ENCODE measurements around the gene SNRK.

SNRK gene

DNA sequence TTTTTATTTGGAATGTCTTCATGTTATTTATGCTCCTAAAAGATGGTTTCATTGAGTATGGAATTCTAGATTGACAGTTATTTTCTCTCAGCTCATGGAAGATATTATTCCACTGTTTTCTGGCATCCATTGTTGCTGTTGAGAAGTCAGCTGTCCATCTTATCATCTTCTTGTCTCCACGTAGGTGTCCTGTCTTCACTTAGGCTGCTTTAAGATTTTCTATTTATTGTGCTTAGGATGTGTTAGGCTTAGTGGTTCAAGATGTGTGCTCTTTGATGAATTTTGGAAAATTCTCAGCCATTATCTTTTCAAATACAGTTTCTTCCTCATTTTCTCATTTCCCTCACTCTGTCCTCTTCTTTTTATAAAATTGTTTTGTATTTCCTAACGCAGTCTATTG, 52.0 kb downstream of the SNRK start:
- Histone ChIP-seq H3K36me3 (ENCODE audit: control insufficient read depth, insufficient read depth, low read length) (peaks cover 84% of the 10 kb centered on the region), H3K27ac (ENCODE audit: insufficient read depth, low read length, poor library complexity, severe bottlenecking) (no peak overlapping the region)
- no peak for DNase-seq

DNA sequence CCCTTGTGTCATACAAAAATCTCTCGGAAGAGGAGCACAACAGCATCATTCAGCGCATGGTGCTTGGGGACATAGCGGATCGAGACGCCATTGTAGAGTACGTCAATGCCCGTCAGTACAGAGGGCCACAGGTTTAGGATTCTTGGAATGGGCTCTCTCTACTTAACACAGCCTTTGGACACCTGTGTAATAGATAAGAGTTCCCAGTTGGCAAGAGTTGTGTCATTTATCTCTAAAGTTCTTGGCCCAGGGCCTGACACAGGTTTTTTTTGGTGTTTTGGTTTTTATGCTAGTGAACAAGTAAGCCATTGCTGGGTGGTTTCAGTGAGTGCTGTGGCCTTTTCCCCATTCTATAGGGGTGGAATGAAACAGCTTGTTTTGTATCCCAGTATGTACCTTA, 54.1 kb downstream of the SNRK start:
- DNase-seq, result no peak
- Histone ChIP-seq H3K27me3 (replicated peaks; ENCODE audit: control insufficient read depth, insufficient read depth, low read length, poor library complexity, severe bottlenecking) (no peaks in the 10 kb centered on the region), H3K36me3 (ENCODE audit: control insufficient read depth, insufficient read depth, low read length) (peaks cover 89% of the 10 kb centered on the region), H3K4me3 (ENCODE audit: insufficient read depth, low read depth, low read length, poor library complexity, severe bottlenecking) (no peak overlapping the region), H3K9me3 (ENCODE audit: control insufficient read depth, low read length) (peaks cover 22% of the 10 kb centered on the region), H3K4me1 (ENCODE audit: control insufficient read depth, insufficient read depth, low read length, poor library complexity, severe bottlenecking) (peaks cover 29% of the 10 kb centered on the region), H3K27ac (ENCODE audit: insufficient read depth, low read length, poor library complexity, severe bottlenecking) (no peak overlapping the region)

More for the DNA sequence above, 52.0 kb downstream of the SNRK start:
- Histone ChIP-seq H3K4me1 (ENCODE audit: control insufficient read depth, insufficient read depth, low read length, poor library complexity, severe bottlenecking) (peaks cover 13% of the 10 kb centered on the region), H3K9me3 (ENCODE audit: control insufficient read depth, low read length) (peaks cover 22% of the 10 kb centered on the region), H3K4me3 (ENCODE audit: insufficient read depth, low read depth, low read length, poor library complexity, severe bottlenecking) (no peak overlapping the region), H3K27me3 (replicated peaks; ENCODE audit: control insufficient read depth, insufficient read depth, low read length, poor library complexity, severe bottlenecking) (no peaks in the 10 kb centered on the region)

DNA sequence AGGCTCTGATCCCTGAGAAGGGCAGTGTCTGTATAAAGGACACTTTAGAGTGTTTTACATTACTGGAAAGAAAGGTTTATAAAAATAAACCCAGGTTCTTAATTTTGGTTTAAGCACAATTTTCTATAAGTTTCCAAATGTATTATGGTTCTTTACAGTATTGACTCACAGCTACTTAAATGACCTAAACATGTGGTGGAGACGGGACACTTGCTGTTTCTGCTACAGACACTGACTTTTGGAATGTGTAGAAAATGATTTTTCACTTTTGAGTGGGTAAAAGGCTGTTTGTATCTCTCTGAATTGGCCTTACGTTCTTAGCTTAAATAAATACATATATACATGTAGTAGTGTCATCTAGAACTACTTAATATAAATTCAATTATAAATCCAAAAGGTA, 55.4 kb downstream of the SNRK start:
- Histone ChIP-seq H3K4me3 (ENCODE audit: insufficient read depth, low read depth, low read length, poor library complexity, severe bottlenecking) (no peak overlapping the region), H3K27ac (ENCODE audit: insufficient read depth, low read length, poor library complexity, severe bottlenecking) (no peak overlapping the region), H3K36me3 (ENCODE audit: control insufficient read depth, insufficient read depth, low read length) (peaks cover 80% of the 10 kb centered on the region), H3K4me1 (ENCODE audit: control insufficient read depth, insufficient read depth, low read length, poor library complexity, severe bottlenecking) (peaks cover 43% of the 10 kb centered on the region), H3K27me3 (replicated peaks; ENCODE audit: control insufficient read depth, insufficient read depth, low read length, poor library complexity, severe bottlenecking) (no peaks in the 10 kb centered on the region), H3K9me3 (ENCODE audit: control insufficient read depth, low read length) (peaks cover 12% of the 10 kb centered on the region)
- no peak for DNase-seq

DNA sequence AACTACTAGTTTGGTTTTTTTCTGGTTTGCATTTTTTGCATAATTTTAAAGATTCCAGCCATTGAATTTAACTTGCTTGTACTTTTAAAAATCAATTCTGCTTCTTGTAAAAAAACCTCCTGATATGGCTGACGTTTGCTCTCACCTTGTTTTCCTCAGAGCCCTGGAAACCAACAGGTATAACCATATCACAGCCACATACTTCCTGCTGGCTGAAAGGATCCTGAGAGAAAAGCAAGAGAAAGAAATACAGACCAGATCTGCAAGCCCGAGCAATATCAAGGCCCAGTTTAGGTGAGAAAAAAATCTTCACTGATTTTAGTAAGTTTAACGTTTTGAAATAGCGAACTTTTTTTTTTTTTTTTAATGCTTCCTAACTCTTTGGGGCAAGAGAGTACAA, 56.8 kb downstream of the SNRK start:
- peaks cover 51% of the 10 kb centered on the region for H3K4me1 ChIP-seq (ENCODE audit: control insufficient read depth, insufficient read depth, low read length, poor library complexity, severe bottlenecking)
- no peak overlapping the region for H3K4me3 ChIP-seq (ENCODE audit: insufficient read depth, low read depth, low read length, poor library complexity, severe bottlenecking)
- peaks cover 6% of the 10 kb centered on the region for H3K9me3 ChIP-seq (ENCODE audit: control insufficient read depth, low read length)
- H3K27me3 ChIP-seq (replicated peaks; ENCODE audit: control insufficient read depth, insufficient read depth, low read length, poor library complexity, severe bottlenecking), result no peaks in the 10 kb centered on the region
- H3K36me3 ChIP-seq (ENCODE audit: control insufficient read depth, insufficient read depth, low read length), result peaks cover 77% of the 10 kb centered on the region
- no peak overlapping the region for H3K27ac ChIP-seq (ENCODE audit: insufficient read depth, low read length, poor library complexity, severe bottlenecking)
- no peak for DNase-seq

DNA sequence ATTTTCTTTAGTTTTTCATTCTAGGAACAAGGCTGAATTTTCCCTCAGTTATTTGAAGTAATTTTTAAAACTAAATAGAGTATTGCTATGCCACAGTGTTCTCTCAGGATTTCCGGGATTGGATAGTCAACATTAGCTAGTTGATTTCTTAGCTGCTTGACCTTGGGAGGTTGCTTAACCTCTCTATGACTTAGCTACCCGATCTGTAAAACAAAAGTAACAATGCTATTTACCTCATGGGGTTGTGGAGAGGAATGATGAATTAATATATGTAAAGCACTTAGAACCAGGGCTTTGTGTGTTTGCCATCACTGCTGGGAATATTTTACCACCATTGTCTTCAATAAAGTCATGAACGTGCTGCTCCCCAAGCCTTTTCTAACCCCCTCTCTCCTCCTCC, 57.5 kb downstream of the SNRK start:
- no peak for DNase-seq
- H3K27ac ChIP-seq (ENCODE audit: insufficient read depth, low read length, poor library complexity, severe bottlenecking), result no peak overlapping the region
- no peak overlapping the region for H3K4me3 ChIP-seq (ENCODE audit: insufficient read depth, low read depth, low read length, poor library complexity, severe bottlenecking)
- no peaks in the 10 kb centered on the region for H3K27me3 ChIP-seq (replicated peaks; ENCODE audit: control insufficient read depth, insufficient read depth, low read length, poor library complexity, severe bottlenecking)
- H3K4me1 ChIP-seq (ENCODE audit: control insufficient read depth, insufficient read depth, low read length, poor library complexity, severe bottlenecking), result peaks cover 57% of the 10 kb centered on the region
- H3K9me3 ChIP-seq (ENCODE audit: control insufficient read depth, low read length), result peaks cover 4% of the 10 kb centered on the region
- H3K36me3 ChIP-seq (ENCODE audit: control insufficient read depth, insufficient read depth, low read length), result peaks cover 74% of the 10 kb centered on the region

DNA sequence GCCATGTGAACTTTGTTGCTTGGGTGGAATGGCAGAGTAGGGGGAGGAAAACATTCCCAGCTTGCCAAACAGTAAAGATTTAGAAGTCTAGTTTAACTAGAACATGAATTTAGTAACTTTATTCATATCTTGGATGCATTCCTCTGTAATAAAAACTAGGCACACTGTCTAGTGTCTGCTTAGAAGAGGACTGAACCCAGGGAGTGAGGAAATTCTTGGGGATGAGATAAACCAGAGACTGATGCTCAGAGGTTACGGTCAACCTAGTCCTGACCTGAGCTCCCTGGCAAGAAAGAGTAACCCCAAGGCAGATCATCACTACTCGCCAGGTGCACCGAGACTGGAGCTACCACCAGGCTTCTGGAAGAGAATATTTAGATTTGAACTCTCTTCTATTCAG, 58.2 kb downstream of the SNRK start:
- no peak for DNase-seq
- Histone ChIP-seq H3K9me3 (ENCODE audit: control insufficient read depth, low read length) (no peaks in the 10 kb centered on the region), H3K4me3 (ENCODE audit: insufficient read depth, low read depth, low read length, poor library complexity, severe bottlenecking) (peak overlapping the region; percentile 4), H3K36me3 (ENCODE audit: control insufficient read depth, insufficient read depth, low read length) (peaks cover 69% of the 10 kb centered on the region), H3K27me3 (replicated peaks; ENCODE audit: control insufficient read depth, insufficient read depth, low read length, poor library complexity, severe bottlenecking) (no peaks in the 10 kb centered on the region), H3K4me1 (ENCODE audit: control insufficient read depth, insufficient read depth, low read length, poor library complexity, severe bottlenecking) (peaks cover 57% of the 10 kb centered on the region), H3K27ac (ENCODE audit: insufficient read depth, low read length, poor library complexity, severe bottlenecking) (no peak overlapping the region)

DNA sequence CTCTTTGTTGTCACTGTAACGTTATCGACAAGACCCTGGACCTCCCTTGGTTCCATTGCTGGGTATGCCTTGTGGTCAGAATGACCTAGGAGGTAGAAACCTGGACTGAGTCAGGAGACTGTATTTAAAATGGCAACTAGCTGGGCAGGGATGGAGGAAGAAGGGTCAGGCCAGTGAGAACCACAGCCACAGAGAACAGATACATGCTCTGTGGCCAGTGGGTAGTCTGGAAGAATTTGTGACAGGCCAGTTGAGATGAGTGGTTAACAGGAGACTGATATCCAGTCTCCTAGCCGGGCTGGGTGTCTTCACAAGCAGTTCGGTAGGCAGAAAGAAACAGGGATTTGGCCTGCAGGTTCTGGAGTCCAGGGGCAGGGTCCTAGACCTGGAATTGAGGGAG, 58.9 kb downstream of the SNRK start:
- Histone ChIP-seq H3K36me3 (ENCODE audit: control insufficient read depth, insufficient read depth, low read length) (peaks cover 67% of the 10 kb centered on the region), H3K27ac (ENCODE audit: insufficient read depth, low read length, poor library complexity, severe bottlenecking) (no peak overlapping the region), H3K4me3 (ENCODE audit: insufficient read depth, low read depth, low read length, poor library complexity, severe bottlenecking) (no peak overlapping the region), H3K27me3 (replicated peaks; ENCODE audit: control insufficient read depth, insufficient read depth, low read length, poor library complexity, severe bottlenecking) (no peaks in the 10 kb centered on the region), H3K4me1 (ENCODE audit: control insufficient read depth, insufficient read depth, low read length, poor library complexity, severe bottlenecking) (peaks cover 57% of the 10 kb centered on the region), H3K9me3 (ENCODE audit: control insufficient read depth, low read length) (no peaks in the 10 kb centered on the region)
- no peak for DNase-seq

DNA sequence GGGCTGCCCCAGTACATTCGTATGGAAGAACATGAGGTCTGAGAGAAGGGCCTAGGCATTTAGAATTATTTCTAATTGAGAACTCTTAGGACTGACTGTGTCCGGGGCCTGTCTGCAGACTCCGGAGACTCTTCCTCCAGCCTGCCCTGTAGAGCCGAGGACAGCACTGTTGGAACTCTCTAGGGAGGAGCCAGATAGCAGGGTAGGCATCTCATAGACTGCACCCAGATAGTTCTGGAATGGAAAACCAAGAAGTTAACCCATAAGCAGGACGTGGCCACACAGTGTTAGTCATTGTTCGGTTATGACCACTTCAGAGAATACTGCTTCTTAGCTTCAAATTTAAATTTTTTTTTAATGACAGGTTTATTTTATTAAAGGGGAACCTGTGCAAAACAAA, 59.5 kb downstream of the SNRK start:
- no peaks in the 10 kb centered on the region for H3K27me3 ChIP-seq (replicated peaks; ENCODE audit: control insufficient read depth, insufficient read depth, low read length, poor library complexity, severe bottlenecking)
- peaks cover 57% of the 10 kb centered on the region for H3K4me1 ChIP-seq (ENCODE audit: control insufficient read depth, insufficient read depth, low read length, poor library complexity, severe bottlenecking)
- no peak overlapping the region for H3K27ac ChIP-seq (ENCODE audit: insufficient read depth, low read length, poor library complexity, severe bottlenecking)
- no peak for DNase-seq
- H3K36me3 ChIP-seq (ENCODE audit: control insufficient read depth, insufficient read depth, low read length), result peaks cover 61% of the 10 kb centered on the region
- H3K4me3 ChIP-seq (ENCODE audit: insufficient read depth, low read depth, low read length, poor library complexity, severe bottlenecking), result no peak overlapping the region
- H3K9me3 ChIP-seq (ENCODE audit: control insufficient read depth, low read length), result no peaks in the 10 kb centered on the region

DNA sequence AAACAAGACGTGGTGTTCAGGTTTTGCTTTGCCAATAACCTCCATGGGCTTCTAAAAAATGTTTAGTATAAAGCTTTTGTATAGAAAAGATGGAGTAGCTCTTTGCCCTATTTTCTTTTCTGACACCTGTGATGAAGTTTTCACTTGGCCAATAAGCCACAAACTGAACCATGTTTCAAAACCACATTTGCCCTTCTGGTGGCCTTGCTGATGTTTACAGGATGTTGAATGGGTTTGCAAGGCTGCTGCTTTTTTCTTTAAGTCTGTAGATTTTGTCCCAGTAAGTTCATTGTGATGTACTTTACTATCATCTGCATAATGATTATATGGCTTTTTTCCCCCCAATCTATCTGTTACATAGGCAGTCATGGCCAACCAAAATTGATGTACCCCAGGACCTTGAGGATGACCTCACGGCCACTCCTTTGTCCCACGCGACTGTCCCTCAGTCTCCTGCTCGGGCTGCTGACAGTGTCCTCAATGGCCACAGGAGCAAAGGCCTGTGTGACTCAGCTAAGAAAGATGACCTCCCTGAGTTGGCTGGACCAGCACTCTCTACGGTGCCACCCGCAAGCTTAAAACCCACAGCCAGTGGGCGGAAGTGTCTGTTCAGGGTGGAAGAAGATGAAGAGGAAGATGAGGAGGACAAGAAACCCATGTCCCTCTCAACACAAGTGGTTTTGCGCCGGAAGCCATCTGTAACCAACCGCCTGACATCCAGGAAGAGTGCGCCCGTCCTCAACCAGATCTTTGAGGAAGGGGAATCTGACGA, 60.8 kb downstream of the SNRK start:
- Histone ChIP-seq H3K4me3 (ENCODE audit: insufficient read depth, low read depth, low read length, poor library complexity, severe bottlenecking) (no peak overlapping the region), H3K4me1 (ENCODE audit: control insufficient read depth, insufficient read depth, low read length, poor library complexity, severe bottlenecking) (peaks cover 55% of the 10 kb centered on the region), H3K9me3 (ENCODE audit: control insufficient read depth, low read length) (peaks cover under 1% of the 10 kb centered on the region), H3K36me3 (ENCODE audit: control insufficient read depth, insufficient read depth, low read length) (peaks cover 52% of the 10 kb centered on the region), H3K27me3 (replicated peaks; ENCODE audit: control insufficient read depth, insufficient read depth, low read length, poor library complexity, severe bottlenecking) (no peaks in the 10 kb centered on the region), H3K27ac (ENCODE audit: insufficient read depth, low read length, poor library complexity, severe bottlenecking) (peak overlapping the region; percentile 57)
- peak; percentile 26 to 37 (median 32) for DNase-seq

DNA sequence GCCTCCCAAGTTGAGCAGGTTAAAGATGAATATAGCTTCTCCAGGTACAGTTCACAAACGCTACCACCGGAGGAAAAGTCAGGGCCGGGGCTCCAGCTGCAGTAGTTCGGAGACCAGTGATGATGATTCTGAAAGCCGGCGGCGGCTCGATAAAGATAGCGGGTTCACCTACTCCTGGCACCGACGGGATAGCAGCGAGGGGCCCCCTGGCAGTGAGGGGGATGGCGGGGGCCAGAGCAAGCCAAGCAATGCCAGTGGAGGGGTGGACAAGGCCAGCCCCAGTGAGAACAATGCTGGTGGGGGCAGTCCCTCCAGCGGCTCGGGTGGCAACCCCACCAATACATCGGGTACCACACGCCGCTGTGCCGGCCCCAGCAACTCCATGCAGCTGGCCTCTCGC, 61.4 kb downstream of the SNRK start:
- Histone ChIP-seq H3K9me3 (ENCODE audit: control insufficient read depth, low read length) (peaks cover 6% of the 10 kb centered on the region), H3K27ac (ENCODE audit: insufficient read depth, low read length, poor library complexity, severe bottlenecking) (no peak overlapping the region), H3K4me1 (ENCODE audit: control insufficient read depth, insufficient read depth, low read length, poor library complexity, severe bottlenecking) (peaks cover 48% of the 10 kb centered on the region), H3K36me3 (ENCODE audit: control insufficient read depth, insufficient read depth, low read length) (peaks cover 46% of the 10 kb centered on the region), H3K4me3 (ENCODE audit: insufficient read depth, low read depth, low read length, poor library complexity, severe bottlenecking) (no peak overlapping the region), H3K27me3 (replicated peaks; ENCODE audit: control insufficient read depth, insufficient read depth, low read length, poor library complexity, severe bottlenecking) (no peaks in the 10 kb centered on the region)
- DNase-seq, result no peak
